Measurements from ENCODE around the gene FBXL13. TPM values are rescaled to one million over a fixed set of nuclear protein-coding genes. Genes with fewer than 3 reads are reported as not detected.
A peak's percentile ranks its signal among the peaks of the same experiment; 100 is the strongest.

Gene FBXL13
- polyA plus RNA-seq, 1 of the 3 experiments (the other 2 are of a cell fraction): 1.1 TPM

- 55% methylated on average over 5 of the region's 5 CpGs for WGBS (ENCODE audit: low lambda C conversion rate)
- DNase-seq: no peak
Observed at GRCh38 chr7:102849079-102849478, 225.5 kb downstream of the FBXL13 start.

GRCh38 chr7:102845346-102845745 lies 229.2 kb downstream of the FBXL13 start:
- Histone ChIP-seq H3K9me2 (no peaks in the 10 kb centered on the region), H3K4me2 (no peak overlapping the region), H3F3A (replicated peaks; ENCODE audit: insufficient read depth) (peaks cover 4% of the 10 kb centered on the region), H4K20me1 (ENCODE audit: insufficient read depth) (no peaks in the 10 kb centered on the region), H3K9ac (no peak overlapping the region), H3K4me1 (ENCODE audit: control insufficient read depth in 1 of 2, insufficient read depth in 2 of 2, low read depth in 1 of 2, low read length in 1 of 2) (peaks cover 3 to 7% of the 10 kb centered on the region in 2 experiments; a peak in 2 of 4 replicates), H3K4me3 (ENCODE audit: low read depth in 2 of 2, low read length in 1 of 2) (no peak overlapping the region), H3K36me3 (replicated peaks in 1 of 2; ENCODE audit: control insufficient read depth in 1 of 2, insufficient read depth in 2 of 2, low read length in 1 of 2) (no peaks in the 10 kb centered on the region), H3K9me3 (no peaks in the 10 kb centered on the region), H3K27me3 (ENCODE audit: insufficient read depth) (no peaks in the 10 kb centered on the region), H2AFZ (ENCODE audit: low read depth) (no peak overlapping the region), H3K79me2 (ENCODE audit: insufficient read depth) (no peaks in the 10 kb centered on the region), H3K27ac (ENCODE audit: low read depth in 2 of 2, low read length in 1 of 2) (no peak overlapping the region)
- no peak for TF ChIP-seq TAF1 (IDR thresholded peaks at IDR 0.05; ENCODE audit: borderline replicate concordance, low read depth, low read length)
- TF ChIP-seq MXI1 (IDR thresholded peaks at IDR 0.05; ENCODE audit: low read depth, low read length): no peak
- TF ChIP-seq NRF1 (IDR thresholded peaks at IDR 0.05; ENCODE audit: low read depth, low read length): no peak
- no peak for TF ChIP-seq GABPA (IDR thresholded peaks at IDR 0.05; ENCODE audit: low read depth)
- TF ChIP-seq TCF12 (IDR thresholded peaks at IDR 0.05): peak; percentile 49; the same call in 1 of the 2 replicates
- TF ChIP-seq PBX3 (IDR thresholded peaks at IDR 0.05): peak; percentile 36; the same call in 1 of the 2 replicates
- TF ChIP-seq RFX5 (IDR thresholded peaks at IDR 0.05; ENCODE audit: low read length): no peak
- DNase-seq: no peak
- WGBS (ENCODE audit: low lambda C conversion rate): 69% methylated on average over 2 of the region's 2 CpGs
- ChIA-PET CTCF (interaction anchor here (1.9 kb wide), 1 partner anchor 217 kb away, joined by 6 read pairs; no protein-coding TSS in a partner anchor), POLR2A (no interaction called here)

More at GRCh38 chr7:102849079-102849478, 225.5 kb downstream of the FBXL13 start:
- no peaks in the 10 kb centered on the region for H3K36me3 ChIP-seq (replicated peaks in 1 of 2; ENCODE audit: control insufficient read depth in 1 of 2, insufficient read depth in 2 of 2, low read length in 1 of 2)
- no peak overlapping the region for H3K9ac ChIP-seq
- no peaks in the 10 kb centered on the region for H4K20me1 ChIP-seq (ENCODE audit: insufficient read depth)
- ChIA-PET POLR2A (no interaction called here), CTCF (no interaction called here)
- H3K27me3 ChIP-seq (ENCODE audit: insufficient read depth): no peaks in the 10 kb centered on the region
- no peaks in the 10 kb centered on the region for H3K9me2 ChIP-seq
- no peaks in the 10 kb centered on the region for H3K79me2 ChIP-seq (ENCODE audit: insufficient read depth)
- H3K4me3 ChIP-seq (ENCODE audit: low read depth in 2 of 2, low read length in 1 of 2): no peak overlapping the region
- peaks cover 3 to 7% of the 10 kb centered on the region in 2 experiments; a peak in 2 of 4 replicates for H3K4me1 ChIP-seq (ENCODE audit: control insufficient read depth in 1 of 2, insufficient read depth in 2 of 2, low read depth in 1 of 2, low read length in 1 of 2)
- H3K4me2 ChIP-seq: no peak overlapping the region
- H3K9me3 ChIP-seq: no peaks in the 10 kb centered on the region
- TF ChIP-seq TCF12 (IDR thresholded peaks at IDR 0.05): peak; percentile 66
- no peak for TF ChIP-seq RFX5 (IDR thresholded peaks at IDR 0.05; ENCODE audit: low read length)
- peaks cover 4% of the 10 kb centered on the region for H3F3A ChIP-seq (replicated peaks; ENCODE audit: insufficient read depth)
- H3K27ac ChIP-seq (ENCODE audit: low read depth in 2 of 2, low read length in 1 of 2): peak overlapping the region; percentile 0 to 25; a peak in 2 of 4 replicates
- H2AFZ ChIP-seq (ENCODE audit: low read depth): 0 out of 2 replicates have a peak overlapping the region, but pooled peaks have one; percentile 0

GRCh38 chr7:102843850-102844249 lies 230.7 kb downstream of the FBXL13 start:
- H3K27me3 ChIP-seq (ENCODE audit: insufficient read depth): no peaks in the 10 kb centered on the region
- H3K4me1 ChIP-seq (ENCODE audit: control insufficient read depth in 1 of 2, insufficient read depth in 2 of 2, low read depth in 1 of 2, low read length in 1 of 2): peaks cover 0 to 2% of the 10 kb centered on the region in 2 experiments; a peak in 2 of 4 replicates
- no peak overlapping the region for H3K27ac ChIP-seq (ENCODE audit: low read depth in 2 of 2, low read length in 1 of 2)
- DNase-seq: no peak
- H4K20me1 ChIP-seq (ENCODE audit: insufficient read depth): no peaks in the 10 kb centered on the region
- 93% methylated on average over 3 of the region's 3 CpGs for WGBS (ENCODE audit: low lambda C conversion rate)
- H3K9me2 ChIP-seq: no peaks in the 10 kb centered on the region
- ChIA-PET CTCF (interaction anchor here (0.6 to 1.9 kb wide), 4 partner anchors 14 to 618 kb away, joined by 3 to 6 read pairs (median 4); no protein-coding TSS in a partner anchor), POLR2A (no interaction called here)
- no peaks in the 10 kb centered on the region for H3K36me3 ChIP-seq (replicated peaks in 1 of 2; ENCODE audit: control insufficient read depth in 1 of 2, insufficient read depth in 2 of 2, low read length in 1 of 2)
- no peak overlapping the region for H2AFZ ChIP-seq (ENCODE audit: low read depth)
- no peaks in the 10 kb centered on the region for H3F3A ChIP-seq (replicated peaks; ENCODE audit: insufficient read depth)
- H3K79me2 ChIP-seq (ENCODE audit: insufficient read depth): no peaks in the 10 kb centered on the region
- no peak overlapping the region for H3K4me2 ChIP-seq
- no peak overlapping the region for H3K9ac ChIP-seq
- no peaks in the 10 kb centered on the region for H3K9me3 ChIP-seq
- no peak overlapping the region for H3K4me3 ChIP-seq (ENCODE audit: low read depth in 2 of 2, low read length in 1 of 2)
- no peak for TF ChIP-seq PBX3 (IDR thresholded peaks at IDR 0.05)
- no peak for TF ChIP-seq JUND (IDR thresholded peaks at IDR 0.05)
- no peak for TF ChIP-seq CHD2 (IDR thresholded peaks at IDR 0.05; ENCODE audit: low read length, partially characterized antibody)
- no peak for TF ChIP-seq CTCF (IDR thresholded peaks at IDR 0.05)
- no peak for TF ChIP-seq RFX5 (IDR thresholded peaks at IDR 0.05; ENCODE audit: low read length)
- no peak for TF ChIP-seq RXRA (IDR thresholded peaks at IDR 0.05; ENCODE audit: borderline replicate concordance, low read depth)
- no peak for TF ChIP-seq GATA2 (CRISPR knock-in tag; IDR thresholded peaks at IDR 0.05)
- TF ChIP-seq ZBTB33 (IDR thresholded peaks at IDR 0.05; ENCODE audit: borderline replicate concordance, low read depth): no peak
- TF ChIP-seq RCOR1 (IDR thresholded peaks at IDR 0.05; ENCODE audit: low read length): no peak
